Glomerular visceral epithelial cell (primary cell): ENCODE results near the gene SYPL1.
A peak's percentile ranks its signal among the peaks of the same experiment; 100 is the strongest.

Source experiments
- DNase-seq: peaks from one replicate; pipeline ENCODE4 v3.0.0-alpha.2; 2016; ENCODE audit errors: extremely low spot score

Gene SYPL1

GRCh38 chr7:106092204-106092603 is 19.9 kb downstream of the SYPL1 start:
- DNase-seq: no peak

- DNase-seq: no peak
These were observed 22.5 kb downstream of the SYPL1 start for GRCh38 chr7:106089647-106090046.

GRCh38 chr7:106088014-106088413 is 24.1 kb downstream of the SYPL1 start:
- no peak for DNase-seq

- no peak for DNase-seq
These were observed 26.1 kb downstream of the SYPL1 start for GRCh38 chr7:106086062-106086461.

GRCh38 chr7:106085015-106085414 is 27.1 kb downstream of the SYPL1 start:
- DNase-seq: no peak

- no peak for DNase-seq
These were observed 28.4 kb downstream of the SYPL1 start for GRCh38 chr7:106083717-106084116.

- no peak for DNase-seq
These were observed 29.8 kb downstream of the SYPL1 start for GRCh38 chr7:106082087-106082854.

- DNase-seq: no peak
These were observed 31.7 kb downstream of the SYPL1 start for GRCh38 chr7:106080300-106080987.

- DNase-seq: no peak
These were observed 35.6 kb downstream of the SYPL1 start for GRCh38 chr7:106076537-106076936.

GRCh38 chr7:106075937-106076336 is 36.2 kb downstream of the SYPL1 start:
- no peak for DNase-seq

GRCh38 chr7:106074257-106074656 is 37.9 kb downstream of the SYPL1 start:
- no peak for DNase-seq

GRCh38 chr7:106073701-106074100 is 38.4 kb downstream of the SYPL1 start:
- no peak for DNase-seq

- DNase-seq: no peak
These were observed 39.4 kb downstream of the SYPL1 start for GRCh38 chr7:106072715-106073091.

- no peak for DNase-seq
These were observed 40.0 kb downstream of the SYPL1 start for GRCh38 chr7:106071999-106072714.

GRCh38 chr7:106071356-106071998 is 40.6 kb downstream of the SYPL1 start:
- DNase-seq: no peak

- no peak for DNase-seq
These were observed 41.4 kb downstream of the SYPL1 start for GRCh38 chr7:106070567-106071254.

GRCh38 chr7:106070201-106070551 is 41.9 kb downstream of the SYPL1 start:
- DNase-seq: peak; percentile 26

GRCh38 chr7:106069471-106070200 is 42.5 kb downstream of the SYPL1 start:
- no peak for DNase-seq

- peak; percentile 8 for DNase-seq
These were observed 43.1 kb downstream of the SYPL1 start for GRCh38 chr7:106068986-106069385.

GRCh38 chr7:106068538-106068961 is 43.6 kb downstream of the SYPL1 start:
- DNase-seq: no peak

GRCh38 chr7:106067678-106068077 is 44.4 kb downstream of the SYPL1 start:
- no peak for DNase-seq
